K562 (cell line): ENCODE results near the gene SOCS4. TPM values are rescaled to one million over a fixed set of nuclear protein-coding genes. Genes with fewer than 3 reads are reported as not detected.
A peak's percentile ranks its signal among the peaks of the same experiment; 100 is the strongest.

ENCODE experiments used
- BCL6 ChIP-seq: fragments of 250-450 bp; sonication (Bioruptor Pico); IDR thresholded peaks from 2 replicates; pipeline ENCODE4 v1.4.0; 2020
- DEAF1 ChIP-seq: fragments of 450-650 bp; formaldehyde crosslinking; IDR thresholded peaks from 2 replicates; pipeline ENCODE4 v1.4.0; 2020; ENCODE audit warnings: mild to moderate bottlenecking, moderate library complexity
- ETS2 ChIP-seq: IDR thresholded peaks from 2 replicates; pipeline ENCODE4 v1.6.1; 2016; ENCODE audit warnings: borderline replicate concordance, missing genetic modification characterization, mild to moderate bottlenecking, moderate library complexity, missing compliant biosample characterization; ENCODE audit not compliant: poor library complexity, severe bottlenecking
- EWSR1 ChIP-seq: fragments of 450-650 bp; IDR thresholded peaks from 2 replicates; pipeline ENCODE4 v1.6.1; 2018; ENCODE audit warnings: borderline replicate concordance, mild to moderate bottlenecking, low read depth, moderate library complexity; ENCODE audit not compliant: partially characterized antibody
- HCFC1 ChIP-seq: IDR thresholded peaks from 2 replicates; pipeline ENCODE4 v1.6.1; 2012; ENCODE audit warnings: low read depth, low read length, improper control_type of control experiment
- KLF1 ChIP-seq: fragments of 450-650 bp; IDR thresholded peaks from 2 replicates; pipeline ENCODE4 v1.6.1; 2016; ENCODE audit warnings: missing genetic modification characterization, missing compliant biosample characterization
- NR4A1 ChIP-seq, 2 experiments: fragments of 250-450 bp in 1 of 2; fragments of 450-650 bp in 1 of 2; sonication (Bioruptor Pico) in 1 of 2; IDR thresholded peaks; 2 replicates each; pipeline versions ENCODE4 v1.4.0 to v1.6.1; 2016 to 2020; ENCODE audit warnings: mild to moderate bottlenecking in 2 of 2, missing compliant biosample characterization in 1 of 2, missing genetic modification characterization in 1 of 2, moderate library complexity in 1 of 2
- PHB2 ChIP-seq: fragments of 450-650 bp; IDR thresholded peaks from 2 replicates; pipeline ENCODE4 v1.6.1; 2017; ENCODE audit warnings: low read depth
- RBFOX2 ChIP-seq: fragments of 200-400 bp; formaldehyde crosslinking; IDR thresholded peaks from 2 replicates; pipeline ENCODE4 v1.6.1; 2017; ENCODE audit warnings: low read depth, mild to moderate bottlenecking, low read length, moderate library complexity
- SFPQ ChIP-seq: fragments of 200-400 bp; formaldehyde crosslinking; IDR thresholded peaks from 2 replicates; pipeline ENCODE4 v1.6.1; 2017; ENCODE audit warnings: mild to moderate bottlenecking, low read depth, low read length, moderate library complexity
- TOE1 ChIP-seq, 2 experiments: fragments of 450-650 bp in 1 of 2; sonication (generic) in 1 of 2; formaldehyde crosslinking in 1 of 2; IDR thresholded peaks; 2 replicates each; pipeline versions ENCODE4 v1.7.1 to v1.8.0; 2016 to 2022; ENCODE audit warnings: borderline replicate concordance in 2 of 2, mild to moderate bottlenecking in 2 of 2, antibody characterized with exemption in 1 of 2, inconsistent platforms in 1 of 2, low read depth in 1 of 2, missing genetic modification reagents in 1 of 2, moderate library complexity in 1 of 2
- TSC22D4 ChIP-seq: fragments of 450-650 bp; IDR thresholded peaks from 2 replicates; pipeline ENCODE4 v1.6.1; 2016; ENCODE audit warnings: missing genetic modification characterization, missing biosample characterization, control low read depth
- ZNF146 ChIP-seq: IDR thresholded peaks from one replicate; pipeline ENCODE4 v1.6.1; 2018; ENCODE audit warnings: missing compliant biosample characterization; ENCODE audit not compliant: unreplicated experiment
- ZNF398 ChIP-seq: fragments of 250-450 bp; sonication (Bioruptor Pico); IDR thresholded peaks from 2 replicates; pipeline ENCODE4 v1.8.0; 2021; ENCODE audit warnings: moderate library complexity, mild to moderate bottlenecking, inconsistent platforms
- ZNF592 ChIP-seq: fragments of 450-650 bp; IDR thresholded peaks from 2 replicates; pipeline ENCODE4 v1.6.1; 2017; ENCODE audit warnings: antibody characterized with exemption, mild to moderate bottlenecking
- ZZZ3 ChIP-seq: fragments of 450-650 bp; IDR thresholded peaks from 2 replicates; pipeline ENCODE4 v1.6.1; 2016; ENCODE audit warnings: antibody characterized with exemption, mild to moderate bottlenecking, moderate library complexity
- polyA plus RNA-seq, 8 experiments: library from polyadenylated mRNA; depleted of rRNA in 4 of 8; stranded (reverse) in 5 of 8; unstranded in 3 of 8; fragments of >200 nt; fragmentation: Nextera tagmentation in 2 of 8; fragmentation: Illumina TruSeq in 1 of 8; extraction: Ambion mirVana in 2 of 8; extraction: Trizol in 1 of 8; gene quantifications; 2 replicates each; pipeline versions ENCODE4 v1.2.1 to v1.2.3, GENCODE V29; 2011 to 2014; ENCODE audit warnings: inconsistent platforms in 1 of 8, missing spikeins in 1 of 8
- total RNA-seq, 7 experiments: library from RNA; depleted of rRNA in 6 of 7; stranded (reverse); fragments of >200 nt in 6 of 7; fragmentation: Illumina TruSeq in 2 of 7; extraction: Trizol in 2 of 7; gene quantifications; 2 replicates each; pipeline versions ENCODE4 v1.2.1 to v1.2.3, GENCODE V29; 2011 to 2021; ENCODE audit warnings: low replicate concordance in 1 of 7

Gene SOCS4
- total and polyA plus RNA-seq, 9 of the 15 experiments (the other 6 are each of a cell fraction or from before 2014, with no cell fraction given): 2.6 to 12.7 (median 9.7) TPM

- TF ChIP-seq KLF1 (tag) (peak; percentile 62; the same call in 1 of the 2 replicates), TSC22D4 (no peak), RBFOX2 (peak; percentile 98), ZNF398 (CRISPR knock-in tag) (no peak), EWSR1 (no peak), SFPQ (no peak), NR4A1 (CRISPR knock-in tag; IDR thresholded peaks at IDR 0.05) (no peak), NR4A1 (tag; IDR thresholded peaks at IDR 0.05) (no peak), PHB2 (no peak), TOE1 (IDR thresholded peaks at IDR 0.05; ENCODE audit: borderline replicate concordance) (peak; percentile 58; the same call in 1 of the 2 replicates), TOE1 (CRISPR knock-in tag; IDR thresholded peaks at IDR 0.05; ENCODE audit: borderline replicate concordance, low read depth) (no peak), DEAF1 (no peak), BCL6 (no peak), ZNF592 (no peak), ZZZ3 (peak; percentile 71), HCFC1 (peak; percentile 77), ZNF146 (CRISPR knock-in tag) (no peak), ETS2 (tag) (no peak)
These were observed at the start of gene SOCS4, which contains the start of gene WDHD1 (continued) for GRCh38 chr14:55026793-55027561.
